ENCODE results near the gene PUSL1.

The PUSL1 gene

DNA sequence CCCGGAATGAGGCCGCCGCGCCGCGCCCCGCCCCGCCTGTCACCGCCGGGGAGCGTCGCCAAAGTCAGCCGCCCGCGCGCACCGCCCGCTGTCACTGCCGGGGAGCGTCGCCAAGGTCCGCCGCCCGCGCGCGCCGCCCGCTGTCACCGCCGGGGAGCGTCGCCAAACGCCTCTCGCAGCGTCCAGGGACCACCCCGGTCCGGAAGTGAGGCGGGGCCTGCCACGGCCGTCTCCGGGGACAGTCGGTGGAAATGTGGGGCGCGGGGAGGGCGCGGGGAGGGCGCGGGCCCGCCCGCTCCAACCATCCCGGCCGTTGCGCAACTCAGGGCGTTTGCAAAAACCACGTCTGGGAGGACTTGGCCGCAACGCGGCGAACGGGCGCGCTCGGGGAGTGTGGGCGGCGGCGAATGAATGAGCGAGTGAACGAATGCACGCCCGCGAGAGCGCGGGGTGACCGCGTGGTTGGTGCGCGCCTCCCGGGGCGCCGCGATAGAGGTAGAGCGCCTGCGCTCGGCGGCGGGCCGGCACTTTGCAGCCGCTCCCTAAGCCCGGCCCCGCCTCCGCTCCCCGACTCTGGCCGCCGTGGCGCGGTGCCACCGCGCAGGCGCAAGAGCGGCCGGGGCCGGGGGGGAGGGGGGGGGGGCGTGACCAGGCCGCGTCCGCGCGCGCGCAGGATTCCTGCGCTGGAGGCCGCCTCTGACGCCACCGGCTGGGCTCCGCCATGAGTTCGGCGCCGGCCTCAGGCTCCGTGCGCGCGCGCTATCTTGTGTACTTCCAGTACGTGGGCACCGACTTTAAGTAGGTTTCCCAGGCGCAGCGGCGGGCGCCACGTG, at the start of gene PUSL1, which contains the start of gene ACAP3:
TSS of gene PUSL1 (plus strand) at position 675 of the 833 bp plus-strand sequence. CDS start at position 722, 47 bp downstream.
TSS of gene ACAP3 (minus strand) at position 8 of the 833 bp plus-strand sequence. CDS start 115 bp downstream, outside the sequence.
- peak; percentile 89 for DNase-seq

- DNase-seq: no peak
These were observed 49.3 kb upstream of the PUSL1 start for GRCh38 chr1:1259119-1259488.

DNA sequence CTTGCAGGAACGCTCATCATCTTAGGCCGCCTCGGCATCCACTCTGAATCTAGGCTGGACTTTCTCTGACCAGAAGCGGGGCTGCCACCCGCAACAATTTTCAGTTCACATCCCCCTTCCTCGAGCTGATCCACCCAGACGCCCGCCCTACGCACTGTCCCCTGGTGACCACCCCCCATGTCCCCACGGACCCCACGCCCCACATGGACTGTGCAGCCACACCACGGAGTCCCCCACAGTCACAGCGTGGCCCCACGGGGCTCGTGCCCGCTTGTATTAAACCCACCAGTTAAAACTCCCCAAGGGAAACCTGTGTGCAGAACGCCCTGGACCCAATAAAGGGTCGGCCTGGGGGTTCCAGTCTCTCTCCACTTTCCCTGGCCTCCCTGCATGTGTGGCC, 48.9 kb upstream of the PUSL1 start:
- no peak for DNase-seq

DNA sequence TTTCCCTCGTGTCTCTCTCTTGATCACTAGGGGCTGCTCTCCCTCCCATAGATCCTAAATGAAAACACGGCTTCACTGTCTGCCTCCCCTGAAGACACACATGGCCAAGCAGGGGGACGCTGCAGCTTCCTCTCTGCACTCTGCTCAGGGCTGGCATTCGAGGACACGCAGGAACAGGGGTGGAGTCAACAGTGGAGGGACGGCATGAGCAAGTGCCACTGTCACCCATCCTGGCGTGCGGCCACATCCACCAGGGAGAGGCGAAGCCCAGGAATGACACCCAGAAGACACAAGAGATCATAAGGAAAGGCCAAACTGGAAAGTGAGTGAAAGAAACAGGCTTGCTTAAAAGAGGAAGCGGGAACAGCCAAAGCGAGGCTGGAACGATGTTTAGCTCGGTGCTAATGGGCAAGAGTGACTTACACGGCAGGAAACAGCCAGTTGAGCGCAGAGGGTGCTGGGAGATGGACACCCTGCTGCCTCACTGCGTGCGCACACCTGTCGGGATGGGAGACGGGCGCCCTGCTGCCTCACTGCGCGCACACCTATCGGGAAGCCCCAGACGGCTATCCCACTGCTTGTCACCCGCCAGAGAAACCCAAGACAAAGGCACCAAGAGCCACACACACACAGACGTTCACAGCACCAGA, 48.3 kb upstream of the PUSL1 start:
- no peak for DNase-seq

- no peak for DNase-seq
These were observed 47.4 kb upstream of the PUSL1 start for GRCh38 chr1:1260843-1261560.

DNA sequence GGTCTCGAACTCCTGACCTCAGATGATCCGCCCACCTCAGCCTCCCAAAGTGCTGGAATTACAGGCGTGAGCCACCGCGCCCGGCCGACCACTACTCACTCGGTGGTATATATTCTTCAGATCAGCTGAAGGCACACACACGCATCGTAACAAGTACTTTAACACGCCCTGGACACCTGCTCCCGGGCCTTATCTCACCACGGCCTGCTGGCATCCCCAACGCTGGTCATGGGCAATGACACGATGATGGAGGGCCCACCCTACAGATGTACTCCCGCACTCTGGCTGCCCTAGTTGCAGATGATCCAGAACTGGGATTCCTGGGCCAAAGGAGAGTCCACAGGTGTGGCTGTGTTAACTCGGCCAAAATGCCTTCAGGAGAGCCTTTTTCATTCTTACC, 46.3 kb upstream of the PUSL1 start:
- no peak for DNase-seq

- DNase-seq: no peak
These were observed 45.6 kb upstream of the PUSL1 start for GRCh38 chr1:1262758-1263157.

- no peak for DNase-seq
These were observed 44.4 kb upstream of the PUSL1 start for GRCh38 chr1:1264026-1264425.

- DNase-seq: peak; percentile 15
These were observed 43.5 kb upstream of the PUSL1 start for GRCh38 chr1:1264868-1265272.

DNA sequence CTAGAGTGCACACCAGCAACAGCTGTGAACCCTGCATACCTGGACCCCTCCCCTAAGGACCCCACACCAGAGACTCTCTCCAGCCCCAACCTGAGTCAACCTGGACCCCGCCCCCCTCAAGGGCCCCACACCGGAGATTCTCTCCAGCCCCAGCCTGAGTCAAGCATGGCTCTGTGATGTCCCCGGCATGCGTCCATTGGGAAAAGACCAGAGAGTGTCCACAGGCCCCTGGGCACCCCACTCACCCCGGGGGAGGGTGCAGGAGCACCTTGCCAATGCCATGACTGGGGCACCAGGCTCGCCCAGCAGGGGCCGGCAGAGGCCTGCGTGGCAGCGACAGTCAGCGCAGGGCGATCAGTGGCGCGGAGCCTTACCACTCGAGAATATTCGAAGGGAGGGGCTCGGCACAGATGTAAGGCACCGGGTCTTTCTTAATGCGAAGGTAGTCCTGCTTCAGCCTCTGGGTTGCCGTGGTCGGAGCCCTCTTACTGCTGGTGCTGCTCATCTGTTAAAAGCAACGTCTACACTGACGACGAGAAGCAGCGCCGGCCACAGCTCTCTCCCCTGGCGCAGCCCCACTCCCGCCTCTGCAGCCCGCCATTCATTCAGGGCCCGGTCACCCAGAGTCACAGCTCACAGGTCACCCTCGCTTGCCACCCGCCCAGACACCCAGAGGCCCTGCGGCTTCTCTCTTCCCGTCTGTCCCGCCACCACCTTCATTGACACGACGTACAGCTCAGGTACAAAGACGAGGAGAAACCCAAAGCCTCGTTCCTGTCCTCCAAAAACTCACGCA, 40.7 kb upstream of the PUSL1 start:
- no peak for DNase-seq

DNA sequence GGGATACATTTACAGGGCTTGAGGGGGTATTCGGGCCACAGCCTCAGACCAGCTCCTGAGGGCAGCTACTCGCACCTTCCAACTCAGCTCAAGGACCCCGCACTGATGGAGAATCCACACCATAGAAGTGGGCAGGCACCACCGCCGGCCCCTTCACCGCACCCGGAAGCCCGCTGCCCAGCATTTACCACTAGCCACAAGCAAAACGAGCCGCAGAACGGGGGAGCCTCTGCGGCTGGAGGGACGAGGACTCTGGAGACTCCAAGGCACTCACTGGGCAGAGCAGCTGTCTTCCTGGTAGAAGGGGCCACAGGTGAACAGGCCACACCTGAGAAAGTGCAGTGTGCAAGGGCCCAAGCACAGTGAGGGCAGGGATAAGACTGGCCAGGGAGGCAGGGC, 40.1 kb upstream of the PUSL1 start:
- no peak for DNase-seq

DNA sequence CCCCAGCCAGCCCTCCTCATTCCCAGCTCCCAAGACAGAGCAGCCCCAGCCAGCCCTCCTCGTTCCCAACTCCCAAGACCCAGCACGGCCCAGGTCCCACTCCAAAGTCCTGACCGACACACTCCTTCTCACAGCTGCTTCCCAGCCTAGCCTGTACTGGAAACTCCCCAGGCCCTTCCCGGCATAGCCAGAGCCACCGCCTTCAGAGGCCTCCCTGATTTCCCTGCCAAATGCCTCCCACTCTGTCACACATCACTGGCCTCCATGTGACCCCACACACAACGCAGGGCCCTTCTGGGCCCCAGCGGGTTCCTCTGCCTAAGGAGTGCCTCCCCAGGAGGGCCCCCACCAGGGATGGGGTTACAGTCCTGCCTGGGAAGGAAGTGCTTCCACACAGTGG, 37.6 kb upstream of the PUSL1 start:
- no peak for DNase-seq

- peak; percentile 15 for DNase-seq
These were observed 35.8 kb upstream of the PUSL1 start for GRCh38 chr1:1272341-1273208.

DNA sequence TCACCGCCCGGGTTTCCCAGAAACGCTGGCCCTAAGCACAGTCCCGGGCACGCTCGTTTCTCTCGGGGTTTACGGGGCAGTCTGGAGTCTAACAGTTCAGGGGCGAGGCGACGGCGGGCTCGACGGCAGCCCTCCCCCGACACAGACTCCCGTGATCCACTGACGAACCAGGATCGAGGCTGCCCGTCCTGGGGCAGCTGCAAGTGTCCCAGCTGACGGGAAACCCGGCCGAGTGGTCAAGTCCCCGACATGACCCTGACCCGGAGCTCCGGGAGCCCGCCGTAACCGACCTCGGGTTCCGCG, 35.2 kb upstream of the PUSL1 start:
- DNase-seq: no peak

DNA sequence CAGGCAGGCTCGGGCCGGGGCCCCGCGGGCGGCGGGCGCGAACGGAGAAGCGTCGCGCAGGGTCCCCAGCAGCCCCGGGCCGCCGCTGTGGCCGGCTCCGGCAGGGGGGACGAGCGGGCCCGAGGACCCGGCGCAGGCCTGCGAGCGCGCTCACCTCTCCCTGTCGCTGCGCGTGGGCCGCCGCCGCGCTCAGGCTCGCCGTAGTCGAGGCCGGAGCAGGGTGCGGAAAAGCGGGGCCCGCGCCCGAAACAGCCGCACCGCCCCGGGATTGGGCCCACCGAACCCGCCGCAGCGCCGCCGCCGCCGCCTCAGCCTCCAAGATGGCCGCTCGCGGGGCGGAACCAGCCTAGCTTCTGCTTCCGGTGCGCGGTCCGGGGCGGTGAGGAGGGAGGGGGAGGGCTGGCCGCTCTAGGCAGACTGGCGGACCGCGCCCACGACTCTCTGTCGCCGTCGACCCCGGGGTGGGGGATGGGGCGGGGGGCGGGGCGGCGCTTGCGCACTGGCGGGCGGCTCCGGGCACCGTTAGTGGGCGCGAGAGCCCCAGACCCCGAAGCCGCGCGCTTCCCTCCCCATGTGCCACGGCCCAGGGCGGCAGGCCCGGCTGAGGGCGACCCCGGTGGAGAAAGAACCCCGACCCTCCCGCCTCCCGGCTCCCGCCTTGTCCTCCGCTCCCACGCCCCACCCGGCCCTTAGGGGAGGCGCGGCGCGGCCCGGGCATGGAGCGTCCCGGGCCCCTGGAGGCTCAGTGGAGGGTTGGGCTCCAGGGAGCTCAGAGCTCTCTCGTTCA, 34.7 kb upstream of the PUSL1 start, which contains the start of gene UBE2J2:
TSS of gene UBE2J2 (minus strand) at position 343 of the 787 bp plus-strand sequence. CDS start 5,862 bp downstream, outside the sequence.
- peak; percentile 93 for DNase-seq

GRCh38 chr1:1274299-1274930, 34.0 kb upstream of the PUSL1 start:
- DNase-seq: no peak

DNA sequence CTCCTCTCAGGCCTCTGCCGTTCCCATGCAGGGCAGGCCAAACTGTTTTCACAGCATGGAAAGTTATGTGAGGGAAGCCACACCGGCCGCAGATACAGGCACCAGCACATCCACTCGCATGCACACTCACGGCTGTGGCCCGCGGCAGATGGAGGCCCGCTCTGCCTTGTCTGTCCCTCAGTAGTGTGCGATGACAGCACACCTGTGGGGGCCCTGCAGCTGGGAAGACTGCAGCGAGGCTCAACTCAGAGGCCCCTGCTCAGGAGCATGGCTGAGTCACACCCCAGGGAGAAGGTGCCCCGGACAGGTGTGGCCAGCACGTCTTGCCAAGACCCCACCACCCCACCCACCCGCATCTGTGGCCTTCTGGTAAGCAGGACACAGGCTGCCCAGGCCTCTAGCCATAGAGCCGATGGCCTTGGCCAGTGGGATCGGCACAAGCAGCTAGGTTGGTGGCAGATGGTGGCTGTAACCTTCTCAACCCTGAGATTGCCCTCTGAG, 33.4 kb upstream of the PUSL1 start:
- DNase-seq: no peak

GRCh38 chr1:1275836-1276235, 32.6 kb upstream of the PUSL1 start:
- DNase-seq: no peak

DNA sequence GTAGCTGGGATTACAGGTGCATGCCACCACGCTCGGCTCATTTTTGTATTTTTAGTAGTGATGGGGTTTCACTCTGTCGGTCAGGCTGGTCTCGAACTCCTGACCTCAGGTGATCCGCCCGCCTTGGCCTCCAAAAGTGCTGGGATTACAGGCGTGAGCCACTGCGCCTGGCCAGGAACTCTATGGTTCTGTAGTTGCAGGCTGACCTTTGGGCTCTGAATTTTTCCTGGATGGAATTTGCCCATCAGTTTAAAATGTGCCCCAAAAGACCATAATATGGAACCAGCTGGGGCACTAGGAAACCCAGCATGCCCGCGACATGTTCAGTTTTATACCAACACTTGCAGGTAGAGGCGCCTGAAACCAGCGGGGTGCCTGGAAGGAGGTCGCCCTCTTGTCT, 29.8 kb upstream of the PUSL1 start:
- no peak for DNase-seq

- DNase-seq: no peak
These were observed 29.4 kb upstream of the PUSL1 start for GRCh38 chr1:1279028-1279427.
